ENCODE measurements around the gene COL6A3.

The COL6A3 gene

DNA sequence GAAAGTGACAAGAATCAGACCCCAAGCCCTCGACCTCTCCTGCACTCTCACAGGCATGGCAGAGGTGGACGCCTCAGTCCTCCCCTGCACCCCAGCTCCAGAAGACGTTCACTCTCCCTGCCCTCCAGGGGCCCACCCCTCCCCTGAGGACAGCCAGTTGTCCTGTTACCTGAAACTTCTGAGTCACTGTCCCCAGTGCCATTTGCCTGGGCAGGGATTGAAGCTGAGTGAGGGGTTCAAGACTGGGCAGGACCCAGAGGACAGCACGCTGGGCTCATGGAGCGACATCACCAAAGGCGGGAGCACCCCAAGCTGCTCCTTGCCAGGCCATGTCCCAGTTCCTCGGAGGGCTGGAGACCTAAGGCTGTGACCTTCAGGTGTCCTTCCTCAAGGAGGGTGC lies 34.2 kb upstream of the COL6A3 start (continued):
- TF ChIP-seq ZNF785 (tag by site-specific recombination; IDR thresholded peaks at IDR 0.05), result no peak
- TF ChIP-seq, protein P1, sequence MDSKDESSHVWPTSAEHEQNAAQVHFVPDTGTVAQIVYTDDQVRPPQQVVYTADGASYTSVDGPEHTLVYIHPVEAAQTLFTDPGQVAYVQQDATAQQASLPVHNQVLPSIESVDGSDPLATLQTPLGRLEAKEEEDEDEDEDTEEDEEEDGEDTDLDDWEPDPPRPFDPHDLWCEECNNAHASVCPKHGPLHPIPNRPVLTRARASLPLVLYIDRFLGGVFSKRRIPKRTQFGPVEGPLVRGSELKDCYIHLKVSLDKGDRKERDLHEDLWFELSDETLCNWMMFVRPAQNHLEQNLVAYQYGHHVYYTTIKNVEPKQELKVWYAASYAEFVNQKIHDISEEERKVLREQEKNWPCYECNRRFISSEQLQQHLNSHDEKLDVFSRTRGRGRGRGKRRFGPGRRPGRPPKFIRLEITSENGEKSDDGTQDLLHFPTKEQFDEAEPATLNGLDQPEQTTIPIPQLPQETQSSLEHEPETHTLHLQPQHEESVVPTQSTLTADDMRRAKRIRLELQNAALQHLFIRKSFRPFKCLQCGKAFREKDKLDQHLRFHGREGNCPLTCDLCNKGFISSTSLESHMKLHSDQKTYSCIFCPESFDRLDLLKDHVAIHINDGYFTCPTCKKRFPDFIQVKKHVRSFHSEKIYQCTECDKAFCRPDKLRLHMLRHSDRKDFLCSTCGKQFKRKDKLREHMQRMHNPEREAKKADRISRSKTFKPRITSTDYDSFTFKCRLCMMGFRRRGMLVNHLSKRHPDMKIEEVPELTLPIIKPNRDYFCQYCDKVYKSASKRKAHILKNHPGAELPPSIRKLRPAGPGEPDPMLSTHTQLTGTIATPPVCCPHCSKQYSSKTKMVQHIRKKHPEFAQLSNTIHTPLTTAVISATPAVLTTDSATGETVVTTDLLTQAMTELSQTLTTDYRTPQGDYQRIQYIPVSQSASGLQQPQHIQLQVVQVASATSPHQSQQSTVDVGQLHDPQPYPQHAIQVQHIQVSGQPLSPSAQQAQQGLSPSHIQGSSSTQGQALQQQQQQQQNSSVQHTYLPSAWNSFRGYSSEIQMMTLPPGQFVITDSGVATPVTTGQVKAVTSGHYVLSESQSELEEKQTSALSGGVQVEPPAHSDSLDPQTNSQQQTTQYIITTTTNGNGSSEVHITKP (tag by site-specific recombination; IDR thresholded peaks at IDR 0.05), result no peak
- no peak for TF ChIP-seq ZNF223 (tag by site-specific recombination; IDR thresholded peaks at IDR 0.05)
- TF ChIP-seq ZNF843 (tag by site-specific recombination; IDR thresholded peaks at IDR 0.05), result no peak
- no peak for TF ChIP-seq ZNF654 (tag by site-specific recombination; IDR thresholded peaks at IDR 0.05; ENCODE audit: low read depth)
- TF ChIP-seq ZNF610 (tag by site-specific recombination; IDR thresholded peaks at IDR 0.05; ENCODE audit: borderline replicate concordance), result no peak
- TF ChIP-seq, protein P2, sequence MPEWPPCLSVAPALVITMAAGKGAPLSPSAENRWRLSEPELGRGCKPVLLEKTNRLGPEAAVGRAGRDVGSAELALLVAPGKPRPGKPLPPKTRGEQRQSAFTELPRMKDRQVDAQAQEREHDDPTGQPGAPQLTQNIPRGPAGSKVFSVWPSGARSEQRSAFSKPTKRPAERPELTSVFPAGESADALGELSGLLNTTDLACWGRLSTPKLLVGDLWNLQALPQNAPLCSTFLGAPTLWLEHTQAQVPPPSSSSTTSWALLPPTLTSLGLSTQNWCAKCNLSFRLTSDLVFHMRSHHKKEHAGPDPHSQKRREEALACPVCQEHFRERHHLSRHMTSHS (tag by site-specific recombination; IDR thresholded peaks at IDR 0.05), result no peak
- no peak for TF ChIP-seq FEZF1 (tag by site-specific recombination; IDR thresholded peaks at IDR 0.05)
- TF ChIP-seq ZNF302 (tag by site-specific recombination; IDR thresholded peaks at IDR 0.05; ENCODE audit: low read depth), result no peak
- TF ChIP-seq ZNF184 (tag by site-specific recombination; IDR thresholded peaks at IDR 0.05), result no peak

DNA sequence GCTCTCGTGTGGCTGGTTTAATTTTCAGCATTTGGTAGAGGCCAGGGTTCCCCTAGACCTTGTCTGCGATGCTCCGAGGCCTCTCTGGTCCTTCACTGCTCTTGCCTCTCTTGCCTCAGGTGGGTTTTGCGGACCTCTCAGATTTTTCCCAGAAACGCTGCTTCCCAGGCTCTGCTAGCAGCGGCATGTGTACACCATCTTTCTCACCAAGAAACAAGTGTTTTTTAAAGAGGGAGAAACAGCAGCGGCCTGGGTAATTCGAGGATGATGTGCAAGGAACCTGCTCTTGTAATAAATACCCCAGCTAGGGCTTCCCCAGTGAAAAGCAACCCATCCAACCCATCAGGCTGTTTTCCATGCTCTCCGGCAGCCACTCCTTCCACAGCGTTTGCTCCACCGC lies 33.5 kb upstream of the COL6A3 start:
- no peaks in the 10 kb centered on the region for H3K36me3 ChIP-seq (ENCODE audit: control insufficient read depth in 2 of 2, insufficient read depth in 1 of 2, low read length in 2 of 2)
- H3K9me3 ChIP-seq (ENCODE audit: control insufficient read depth, insufficient read depth, low read depth, low read length), result no peaks in the 10 kb centered on the region
- POLR2A ChIA-PET, result no interaction called here
- H3K27ac ChIP-seq (ENCODE audit: extremely low read depth, low read depth, low read length), result no peak overlapping the region
- TF ChIP-seq, protein P3, sequence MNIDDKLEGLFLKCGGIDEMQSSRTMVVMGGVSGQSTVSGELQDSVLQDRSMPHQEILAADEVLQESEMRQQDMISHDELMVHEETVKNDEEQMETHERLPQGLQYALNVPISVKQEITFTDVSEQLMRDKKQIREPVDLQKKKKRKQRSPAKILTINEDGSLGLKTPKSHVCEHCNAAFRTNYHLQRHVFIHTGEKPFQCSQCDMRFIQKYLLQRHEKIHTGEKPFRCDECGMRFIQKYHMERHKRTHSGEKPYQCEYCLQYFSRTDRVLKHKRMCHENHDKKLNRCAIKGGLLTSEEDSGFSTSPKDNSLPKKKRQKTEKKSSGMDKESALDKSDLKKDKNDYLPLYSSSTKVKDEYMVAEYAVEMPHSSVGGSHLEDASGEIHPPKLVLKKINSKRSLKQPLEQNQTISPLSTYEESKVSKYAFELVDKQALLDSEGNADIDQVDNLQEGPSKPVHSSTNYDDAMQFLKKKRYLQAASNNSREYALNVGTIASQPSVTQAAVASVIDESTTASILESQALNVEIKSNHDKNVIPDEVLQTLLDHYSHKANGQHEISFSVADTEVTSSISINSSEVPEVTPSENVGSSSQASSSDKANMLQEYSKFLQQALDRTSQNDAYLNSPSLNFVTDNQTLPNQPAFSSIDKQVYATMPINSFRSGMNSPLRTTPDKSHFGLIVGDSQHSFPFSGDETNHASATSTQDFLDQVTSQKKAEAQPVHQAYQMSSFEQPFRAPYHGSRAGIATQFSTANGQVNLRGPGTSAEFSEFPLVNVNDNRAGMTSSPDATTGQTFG (tag by site-specific recombination; IDR thresholded peaks at IDR 0.05; ENCODE audit: borderline replicate concordance), result no peak
- no peak for TF ChIP-seq ZNF510 (tag by site-specific recombination; IDR thresholded peaks at IDR 0.05; ENCODE audit: insufficient replicate concordance)
- CTCF ChIA-PET, result interaction anchor here (0.6 kb wide), 1 partner anchor 22 kb away, joined by 3 read pairs; no protein-coding TSS in a partner anchor
- no peak overlapping the region for H3K4me3 ChIP-seq (ENCODE audit: low read depth, low read length)
- H3K4me1 ChIP-seq (ENCODE audit: control insufficient read depth, insufficient read depth, low read length), result no peaks in the 10 kb centered on the region

DNA sequence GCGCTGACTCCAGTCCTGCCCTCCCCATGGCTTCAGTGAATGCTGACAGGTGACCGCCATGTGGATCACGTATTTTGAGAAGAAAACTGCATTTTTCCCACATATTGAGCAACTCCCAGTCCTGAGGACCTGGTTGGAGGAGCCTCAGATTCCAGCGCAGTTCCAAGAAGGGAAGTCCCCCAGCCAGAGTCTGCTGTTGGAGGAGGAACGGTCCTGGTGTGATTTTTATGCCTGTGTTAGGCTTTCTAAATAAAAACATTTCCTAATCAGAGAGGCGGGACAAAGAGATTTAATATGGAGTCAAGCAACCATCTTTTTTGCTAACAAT lies 32.3 kb upstream of the COL6A3 start:
- H3K27ac ChIP-seq (ENCODE audit: extremely low read depth, low read depth, low read length), result no peak overlapping the region
- TF ChIP-seq, protein P4, sequence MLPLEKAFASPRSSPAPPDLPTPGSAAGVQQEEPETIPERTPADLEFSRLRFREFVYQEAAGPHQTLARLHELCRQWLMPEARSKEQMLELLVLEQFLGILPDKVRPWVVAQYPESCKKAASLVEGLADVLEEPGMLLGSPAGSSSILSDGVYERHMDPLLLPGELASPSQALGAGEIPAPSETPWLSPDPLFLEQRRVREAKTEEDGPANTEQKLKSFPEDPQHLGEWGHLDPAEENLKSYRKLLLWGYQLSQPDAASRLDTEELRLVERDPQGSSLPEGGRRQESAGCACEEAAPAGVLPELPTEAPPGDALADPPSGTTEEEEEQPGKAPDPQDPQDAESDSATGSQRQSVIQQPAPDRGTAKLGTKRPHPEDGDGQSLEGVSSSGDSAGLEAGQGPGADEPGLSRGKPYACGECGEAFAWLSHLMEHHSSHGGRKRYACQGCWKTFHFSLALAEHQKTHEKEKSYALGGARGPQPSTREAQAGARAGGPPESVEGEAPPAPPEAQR (tag by site-specific recombination; IDR thresholded peaks at IDR 0.05), result no peak
- TF ChIP-seq, protein P5, sequence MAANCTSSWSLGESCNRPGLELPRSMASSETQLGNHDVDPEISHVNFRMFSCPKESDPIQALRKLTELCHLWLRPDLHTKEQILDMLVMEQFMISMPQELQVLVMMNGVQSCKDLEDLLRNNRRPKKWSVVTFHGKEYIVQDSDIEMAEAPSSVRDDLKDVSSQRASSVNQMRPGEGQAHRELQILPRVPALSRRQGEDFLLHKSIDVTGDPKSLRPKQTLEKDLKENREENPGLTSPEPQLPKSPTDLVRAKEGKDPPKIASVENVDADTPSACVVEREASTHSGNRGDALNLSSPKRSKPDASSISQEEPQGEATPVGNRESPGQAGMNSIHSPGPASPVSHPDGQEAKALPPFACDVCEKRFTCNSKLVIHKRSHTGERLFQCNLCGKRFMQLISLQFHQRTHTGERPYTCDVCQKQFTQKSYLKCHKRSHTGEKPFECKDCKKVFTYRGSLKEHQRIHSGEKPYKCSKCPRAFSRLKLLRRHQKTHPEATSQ (tag by site-specific recombination; IDR thresholded peaks at IDR 0.05), result no peak
- POLR2A ChIA-PET, result no interaction called here

More for the DNA sequence above, 32.3 kb upstream of the COL6A3 start:
- Histone ChIP-seq H3K9me3 (ENCODE audit: control insufficient read depth, insufficient read depth, low read depth, low read length) (no peaks in the 10 kb centered on the region), H3K36me3 (ENCODE audit: control insufficient read depth in 2 of 2, insufficient read depth in 1 of 2, low read length in 2 of 2) (no peaks in the 10 kb centered on the region), H3K4me1 (ENCODE audit: control insufficient read depth, insufficient read depth, low read length) (no peaks in the 10 kb centered on the region), H3K4me3 (ENCODE audit: low read depth, low read length) (no peak overlapping the region)
- CTCF ChIA-PET, result no interaction called here
